GM11168 (cell line): ENCODE measurements around the gene PLXNA2.

Experiments used
- in situ Hi-C: fragments of 300-500 bp; cut with MboI; formaldehyde crosslinking; loops from one replicate; pipeline ENCODE4 v1.12.0; 2022; ENCODE audit warnings: low sequenced_read_pairs; ENCODE audit not compliant: unreplicated experiment

Gene PLXNA2

DNA sequence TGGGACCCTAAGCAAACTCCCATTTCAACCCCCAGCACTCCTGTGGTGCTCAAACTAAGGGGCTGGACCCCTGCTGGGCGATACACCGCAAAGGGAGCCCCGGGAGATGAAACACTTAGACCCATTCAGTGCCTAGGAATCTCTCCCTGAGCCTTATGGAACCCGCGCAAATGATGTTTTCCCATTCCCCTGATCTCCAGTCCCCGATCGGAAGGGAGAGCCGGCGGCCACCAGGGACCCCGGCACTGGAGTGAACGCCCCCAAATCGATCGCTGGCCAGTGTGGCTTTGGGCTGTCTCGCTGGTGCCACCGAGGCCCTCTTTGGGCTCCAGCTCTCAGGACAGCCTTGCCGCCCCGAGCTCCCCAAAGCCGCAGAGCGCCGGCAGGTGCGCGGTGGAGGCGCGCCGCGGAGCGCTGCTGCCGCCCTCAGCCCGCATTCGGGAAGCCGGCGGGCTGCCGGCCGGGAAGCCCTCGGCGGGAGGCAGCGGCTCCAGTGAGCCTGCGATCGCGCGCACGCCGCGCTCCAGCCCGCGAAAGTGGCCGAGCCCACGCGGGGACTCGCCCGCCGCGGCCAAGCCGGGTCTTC lies 1.1 kb downstream of the PLXNA2 start:
- in situ Hi-C loops, result loop anchor here (10.0 to 25.0 kb wide), 2 partner anchors 108 to 231 kb away; no protein-coding TSS in a partner anchor

GRCh38 chr1:208242146-208242545 lies 2.0 kb downstream of the PLXNA2 start:
- in situ Hi-C loops, result loop anchor here (10.0 to 25.0 kb wide), 2 partner anchors 107 to 230 kb away; no protein-coding TSS in a partner anchor

- in situ Hi-C loops, result loop anchor here (10.0 to 25.0 kb wide), 2 partner anchors 107 to 229 kb away; no protein-coding TSS in a partner anchor
Observed at GRCh38 chr1:208241512-208241911, 2.7 kb downstream of the PLXNA2 start.

- in situ Hi-C loops, result loop anchor here (10.0 to 25.0 kb wide), 2 partner anchors 106 to 229 kb away; no protein-coding TSS in a partner anchor
Observed at GRCh38 chr1:208240662-208241355, 3.4 kb downstream of the PLXNA2 start.

DNA sequence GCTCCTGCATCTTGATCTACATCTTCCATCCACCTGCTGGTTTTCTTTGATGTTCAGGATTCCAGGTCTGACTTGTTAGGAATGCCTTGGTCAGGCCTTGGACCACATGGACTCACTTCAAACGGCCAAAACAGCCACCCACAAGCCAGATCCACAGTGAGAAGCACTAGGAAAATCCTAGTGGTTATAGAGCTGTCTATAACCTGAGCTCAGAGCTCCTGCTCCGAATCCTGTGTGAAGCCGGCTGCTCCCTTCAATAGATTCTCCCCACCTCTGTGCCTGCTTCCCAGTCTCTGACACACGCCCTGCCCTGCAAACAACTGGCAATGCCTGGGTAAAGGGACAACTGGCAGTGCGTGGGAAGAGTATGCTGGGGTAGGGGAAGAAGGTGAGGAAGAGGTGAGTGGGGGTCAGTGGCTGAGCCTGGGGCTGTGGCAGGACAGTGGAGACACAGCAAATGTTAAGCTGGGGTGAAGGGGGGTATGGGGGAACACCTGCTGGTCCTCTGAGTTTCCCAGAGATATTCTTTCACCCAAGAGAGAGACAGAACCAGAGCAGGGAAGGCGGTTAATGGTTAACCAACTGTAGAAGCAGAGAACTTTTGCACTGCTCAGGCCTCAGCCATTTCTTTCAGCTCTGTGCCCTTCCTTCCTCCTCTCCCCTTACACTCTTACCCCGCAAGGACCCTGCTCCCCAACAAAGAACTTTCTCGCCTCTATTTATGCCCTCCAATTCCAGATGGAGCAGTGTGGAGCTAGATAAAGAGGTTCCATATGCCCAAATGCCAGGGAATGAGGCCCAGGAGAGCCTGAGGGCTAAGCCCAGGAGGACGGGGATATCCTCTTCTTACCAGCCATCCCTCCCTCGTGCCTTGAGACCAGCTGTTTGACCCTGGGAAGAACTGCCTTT lies 4.5 kb downstream of the PLXNA2 start:
- in situ Hi-C loops, result loop anchor here (10.0 to 25.0 kb wide), 2 partner anchors 105 to 227 kb away; no protein-coding TSS in a partner anchor

DNA sequence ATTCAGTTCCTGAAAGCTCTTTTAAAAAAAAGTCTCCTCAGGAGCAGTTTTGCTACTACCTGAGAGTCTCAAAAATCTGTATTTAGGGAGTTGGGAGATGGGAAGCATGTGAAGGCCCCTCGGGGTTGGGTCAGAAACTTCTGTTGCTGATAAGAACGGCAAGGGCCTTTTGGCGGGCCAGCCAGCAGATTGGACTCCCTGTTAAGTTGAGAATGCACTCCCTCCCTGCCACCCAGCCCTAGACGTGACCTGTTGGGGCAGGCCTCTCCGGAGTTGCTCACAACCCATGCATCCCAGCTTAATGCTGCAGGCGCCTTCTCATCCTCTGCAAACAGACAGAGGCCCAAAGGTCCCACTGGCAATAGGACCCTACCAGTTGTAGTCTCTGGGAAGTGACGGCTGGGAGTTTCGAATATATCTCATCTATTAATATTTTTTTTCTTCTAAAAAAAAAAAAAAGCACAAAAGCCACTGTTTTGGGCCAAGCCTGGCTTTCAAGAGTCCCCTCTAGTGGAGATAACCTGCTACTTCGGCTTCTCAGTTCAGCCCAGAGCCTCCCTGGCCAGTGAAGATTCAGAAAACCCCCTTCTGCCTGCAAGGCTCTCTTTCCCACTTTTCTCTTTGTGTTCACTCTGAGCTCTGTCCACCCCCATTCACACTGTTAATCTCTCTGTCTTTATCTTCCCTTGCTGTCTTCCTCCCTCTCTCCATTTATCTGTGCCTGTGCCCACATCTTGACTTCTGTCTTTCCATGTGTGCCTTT lies 5.3 kb downstream of the PLXNA2 start:
- in situ Hi-C loops, result loop anchor here (25.0 kb wide), 1 partner anchor 227 kb away; no protein-coding TSS in a partner anchor

DNA sequence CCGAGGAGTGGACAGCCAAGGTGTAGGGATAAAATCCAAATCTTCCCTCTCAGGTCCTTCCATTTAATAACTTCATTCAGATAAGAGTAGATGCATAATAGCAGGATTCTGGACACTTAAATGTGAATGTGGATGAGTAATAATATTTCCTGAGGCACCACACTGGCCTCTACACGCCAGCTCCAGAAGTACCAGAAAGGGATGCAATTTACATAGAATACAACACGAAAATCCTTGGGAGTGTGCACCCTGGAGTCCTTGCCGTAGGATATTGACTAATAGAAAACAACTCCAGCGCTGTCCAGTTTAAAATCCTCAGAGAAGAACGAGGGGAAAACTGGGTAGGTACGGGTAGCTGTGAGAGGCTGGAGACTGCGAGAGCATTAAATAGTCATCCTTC lies 6.9 kb downstream of the PLXNA2 start:
- in situ Hi-C loops, result loop anchor here (25.0 kb wide), 1 partner anchor 225 kb away; no protein-coding TSS in a partner anchor

DNA sequence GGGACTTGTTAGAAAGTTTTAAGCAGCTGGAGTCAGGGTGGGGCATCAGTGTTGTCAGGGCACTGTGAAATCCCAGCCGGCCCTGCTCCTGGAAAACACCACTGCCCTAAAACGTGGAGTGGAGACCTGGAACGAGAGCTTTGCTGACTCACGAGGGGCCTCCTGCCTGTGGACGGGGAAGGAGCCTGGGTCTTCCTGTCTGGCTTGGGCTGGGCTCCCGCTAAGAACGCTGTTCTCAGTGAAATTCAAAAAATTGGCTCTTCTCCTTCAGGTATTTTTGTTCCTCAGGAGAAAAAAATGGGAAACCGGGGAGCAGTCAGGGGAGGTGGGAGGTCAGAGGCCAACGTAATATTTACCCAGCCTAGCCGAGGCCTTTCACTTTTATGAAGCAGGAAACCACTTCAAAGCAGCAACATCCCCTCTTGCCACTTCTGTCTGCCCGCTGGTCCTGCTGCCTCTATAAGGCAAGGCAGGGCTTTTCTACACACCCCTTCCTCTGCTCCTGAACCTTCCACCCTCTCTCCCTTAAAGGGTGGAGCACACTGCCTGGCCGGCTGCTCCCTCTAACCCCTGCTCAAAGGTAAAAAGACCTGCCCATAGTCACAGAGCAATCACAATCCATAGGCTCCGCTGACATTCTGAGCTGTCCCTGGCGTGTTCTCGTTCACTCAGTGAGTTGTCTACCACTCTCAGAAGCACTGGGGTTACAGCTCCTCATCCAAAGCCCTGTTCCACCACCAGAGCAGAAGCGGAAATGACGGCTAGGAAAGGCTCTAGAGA lies 8.0 kb downstream of the PLXNA2 start:
- in situ Hi-C loops, result loop anchor here (25.0 kb wide), 1 partner anchor 224 kb away; no protein-coding TSS in a partner anchor

DNA sequence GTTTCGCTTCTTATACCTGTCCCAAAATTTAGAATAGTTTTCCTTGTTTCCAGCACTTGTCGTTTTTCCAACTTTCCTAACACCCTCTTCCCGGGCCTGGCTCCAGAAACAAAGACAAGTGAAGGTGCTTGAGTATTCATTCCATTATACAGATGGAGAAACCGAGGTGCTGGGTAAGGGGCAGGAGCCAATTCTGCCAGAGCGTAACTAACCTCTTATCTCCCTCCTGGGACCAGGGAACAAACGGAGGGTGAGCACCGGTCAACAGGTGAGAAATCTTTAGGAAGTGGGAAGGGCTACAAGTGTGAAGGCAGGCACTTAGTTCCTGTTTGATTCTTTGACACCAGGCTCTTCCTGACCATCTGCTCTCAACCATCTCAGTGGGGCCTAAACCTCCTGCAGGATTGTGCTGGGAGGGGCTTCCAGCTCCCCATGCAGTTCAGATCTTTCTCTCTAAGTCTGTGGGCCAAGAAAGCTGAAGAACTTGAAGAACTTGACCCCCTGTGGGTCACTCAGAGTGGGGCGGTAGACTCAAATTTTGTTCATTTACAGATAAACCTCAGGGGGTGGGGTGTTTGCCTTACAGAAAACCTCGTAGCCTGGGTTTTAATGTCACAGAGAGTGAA lies 8.7 kb downstream of the PLXNA2 start:
- in situ Hi-C loops, result loop anchor here (25.0 kb wide), 1 partner anchor 223 kb away; no protein-coding TSS in a partner anchor

- in situ Hi-C loops, result loop anchor here (25.0 kb wide), 1 partner anchor 222 kb away; no protein-coding TSS in a partner anchor
Observed at GRCh38 chr1:208234721-208235120, 9.5 kb downstream of the PLXNA2 start.

DNA sequence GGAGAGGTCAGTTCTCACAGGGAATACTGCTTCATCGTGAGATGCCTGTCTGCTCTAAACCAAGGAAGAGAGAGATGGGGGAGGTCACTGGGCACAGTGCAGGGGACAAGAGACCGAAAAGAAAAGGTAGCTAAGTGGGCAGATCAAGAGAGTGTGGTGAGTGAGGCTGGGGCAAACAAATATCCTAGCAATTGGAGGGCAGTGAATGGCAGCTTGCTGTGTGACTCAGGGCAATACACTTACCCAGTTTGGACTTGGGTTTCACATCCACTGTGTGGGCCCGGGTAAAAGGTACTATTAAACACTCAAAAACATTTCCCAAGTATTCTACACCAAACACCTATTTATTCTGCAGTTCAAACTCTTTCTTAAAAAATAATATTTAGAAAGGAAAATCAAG lies 10.2 kb downstream of the PLXNA2 start:
- in situ Hi-C loops, result loop anchor here (25.0 kb wide), 1 partner anchor 222 kb away; no protein-coding TSS in a partner anchor

- in situ Hi-C loops, result loop anchor here (25.0 kb wide), 1 partner anchor 221 kb away; no protein-coding TSS in a partner anchor
Observed at GRCh38 chr1:208233546-208233945, 10.6 kb downstream of the PLXNA2 start.

DNA sequence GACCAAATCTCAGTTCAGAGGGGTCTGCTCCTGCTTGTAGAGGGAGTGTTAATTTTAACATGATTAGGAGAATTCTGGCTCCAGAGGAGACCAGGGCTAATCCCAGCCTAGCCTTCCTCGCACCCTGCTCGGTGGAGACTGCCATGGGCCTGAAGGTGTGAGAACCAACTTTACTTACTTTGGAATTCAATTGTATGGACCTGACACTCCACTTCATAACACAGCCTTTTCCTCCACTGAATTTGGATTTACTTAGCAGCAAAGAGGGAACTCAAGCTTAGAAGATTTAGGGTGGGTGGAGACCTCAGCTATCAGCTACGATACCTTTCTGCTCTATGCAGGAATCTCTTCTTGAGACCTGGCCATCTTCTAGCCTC lies 11.5 kb downstream of the PLXNA2 start:
- in situ Hi-C loops, result loop anchor here (25.0 kb wide), 1 partner anchor 220 kb away; no protein-coding TSS in a partner anchor

GRCh38 chr1:208231881-208232661 lies 12.1 kb downstream of the PLXNA2 start:
- in situ Hi-C loops, result loop anchor here (25.0 kb wide), 1 partner anchor 220 kb away; no protein-coding TSS in a partner anchor

DNA sequence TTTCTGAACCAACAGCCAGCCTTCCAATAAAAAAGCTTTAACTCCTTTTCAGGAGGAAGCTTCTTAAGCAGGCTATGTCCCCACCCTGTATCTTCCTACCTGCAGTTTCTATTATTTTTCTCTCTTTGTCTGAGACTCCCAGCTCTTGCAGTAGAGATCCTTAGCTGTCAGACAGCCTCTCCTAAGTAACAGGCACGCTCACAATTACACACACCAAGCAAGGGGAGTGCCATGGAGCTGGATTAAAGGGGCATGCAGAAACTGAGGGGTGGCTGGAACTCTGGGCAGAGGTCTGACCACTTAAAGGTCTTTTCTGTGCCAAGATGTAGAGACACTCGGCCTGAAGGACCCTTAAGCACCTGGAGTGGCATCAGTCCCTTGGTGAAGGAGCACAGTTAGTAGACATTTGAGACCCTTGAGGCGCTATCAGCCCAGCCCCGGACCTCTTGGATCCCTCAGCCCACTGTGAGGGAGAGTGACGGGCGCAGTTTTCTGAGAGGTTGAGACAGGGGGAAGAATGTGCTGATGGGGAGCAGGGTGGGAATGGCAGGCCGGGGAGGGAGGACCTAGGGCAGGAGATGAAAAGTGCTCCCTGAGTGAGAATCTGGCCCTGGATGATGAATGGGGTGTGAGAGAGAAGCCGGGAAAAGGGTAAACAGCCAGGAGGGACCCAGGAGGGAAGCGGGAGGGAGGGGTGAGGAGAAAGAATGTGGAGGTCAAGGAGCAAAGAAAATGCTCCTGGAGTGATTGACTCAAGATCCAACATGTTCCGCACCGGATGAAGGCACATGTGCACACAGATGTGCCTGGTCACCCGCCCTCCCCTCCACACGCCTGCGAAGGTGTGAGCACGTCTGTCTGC lies 13.3 kb downstream of the PLXNA2 start:
- in situ Hi-C loops, result loop anchor here (25.0 kb wide), 1 partner anchor 219 kb away; no protein-coding TSS in a partner anchor

- in situ Hi-C loops, result loop anchor here (25.0 kb wide), 1 partner anchor 216 kb away; no protein-coding TSS in a partner anchor
Observed at GRCh38 chr1:208228550-208228949, 15.6 kb downstream of the PLXNA2 start.
